Cerebellar nuclear complex (tissue), 1 donor: ENCODE results near the gene OSBPL10.

Experiments used
- DNase-seq, 2 experiments: peaks; one replicate each; lab custom pipeline; 2025; lab: John Stamatoyannopoulos, UW

Gene OSBPL10

DNA sequence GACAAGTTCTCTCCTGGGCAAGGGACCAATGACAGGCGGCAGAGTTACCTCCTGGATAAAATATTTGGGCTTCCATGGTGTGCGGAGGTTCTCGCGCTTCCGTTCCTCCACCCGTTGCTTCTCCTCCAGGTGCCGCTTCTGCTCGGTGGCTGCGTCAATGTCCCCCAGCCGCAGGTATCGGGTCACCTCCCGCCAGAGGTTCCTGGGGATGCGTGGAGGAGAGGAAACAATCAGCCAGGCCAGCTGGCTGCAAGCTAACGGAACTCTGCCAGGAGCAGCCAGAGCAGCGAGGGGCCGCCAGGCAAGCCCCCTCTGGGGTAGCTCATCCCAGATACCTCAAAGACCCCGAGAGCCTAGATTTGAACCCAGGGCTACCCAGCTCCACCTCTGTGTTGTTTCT lies 317.0 kb downstream of the OSBPL10 start:
- no peak for DNase-seq

DNA sequence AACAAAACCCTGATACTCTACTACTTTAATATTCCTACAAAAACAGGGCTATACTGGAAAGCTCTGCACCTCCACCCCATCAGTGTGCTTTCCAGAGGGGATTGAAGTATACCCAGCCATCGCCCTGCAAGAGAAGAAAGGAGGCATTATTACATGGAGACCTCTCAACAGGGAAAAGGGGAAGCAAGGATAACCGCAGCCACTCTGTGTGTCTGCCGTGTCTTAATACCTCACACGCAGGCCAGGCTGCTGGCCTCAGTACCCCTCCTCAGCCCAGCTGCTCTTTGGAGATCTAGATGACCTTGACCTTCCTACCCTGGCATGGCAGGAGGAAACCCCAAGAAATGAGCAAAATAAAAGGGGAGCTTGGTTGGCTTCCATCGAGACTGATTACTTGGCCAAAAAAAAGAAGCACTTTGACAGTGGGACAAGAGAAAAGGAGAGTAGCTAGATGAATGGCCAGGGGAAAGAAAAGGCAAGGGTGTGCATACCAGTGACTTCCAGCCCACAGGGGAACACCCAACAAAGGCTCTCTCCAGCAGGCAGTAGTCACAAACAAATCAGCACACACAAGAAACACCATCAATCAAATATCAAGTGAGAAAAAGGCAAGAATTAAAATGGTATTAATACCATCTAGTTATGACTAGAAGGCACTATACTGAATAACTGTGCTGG lies 318.9 kb downstream of the OSBPL10 start:
- no peak for DNase-seq

GRCh38 chr3:31661286-31661685 lies 319.8 kb downstream of the OSBPL10 start:
- DNase-seq: no peak

GRCh38 chr3:31659246-31659645 lies 321.8 kb downstream of the OSBPL10 start:
- no peak for DNase-seq

- no peak for DNase-seq
These were observed 326.1 kb downstream of the OSBPL10 start for GRCh38 chr3:31654998-31655397.

- no peak for DNase-seq
These were observed 327.6 kb downstream of the OSBPL10 start for GRCh38 chr3:31653464-31653863.

DNA sequence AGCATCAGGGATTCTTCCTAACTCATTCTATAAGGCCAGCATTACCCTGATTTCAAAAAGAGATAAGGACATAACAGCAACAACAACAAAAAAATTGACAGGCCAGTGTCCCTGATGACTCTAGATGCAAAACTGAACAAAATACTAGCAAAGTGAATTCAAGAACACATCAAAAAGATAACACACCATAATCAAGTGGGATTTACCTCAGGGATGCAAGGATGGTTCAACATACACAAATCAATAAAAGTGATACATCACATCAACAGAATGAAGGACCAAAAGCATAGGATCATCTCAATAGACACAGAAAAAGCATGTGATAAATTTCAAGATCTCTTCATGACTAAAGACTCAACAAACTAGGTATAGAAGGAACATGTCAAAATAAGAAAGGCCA lies 328.8 kb downstream of the OSBPL10 start:
- no peak for DNase-seq

GRCh38 chr3:31648286-31648968 lies 332.6 kb downstream of the OSBPL10 start:
- DNase-seq: no peak

- DNase-seq: no peak
These were observed 335.8 kb downstream of the OSBPL10 start for GRCh38 chr3:31645256-31645655.

- DNase-seq: no peak
These were observed 341.2 kb downstream of the OSBPL10 start for GRCh38 chr3:31639828-31640227.

DNA sequence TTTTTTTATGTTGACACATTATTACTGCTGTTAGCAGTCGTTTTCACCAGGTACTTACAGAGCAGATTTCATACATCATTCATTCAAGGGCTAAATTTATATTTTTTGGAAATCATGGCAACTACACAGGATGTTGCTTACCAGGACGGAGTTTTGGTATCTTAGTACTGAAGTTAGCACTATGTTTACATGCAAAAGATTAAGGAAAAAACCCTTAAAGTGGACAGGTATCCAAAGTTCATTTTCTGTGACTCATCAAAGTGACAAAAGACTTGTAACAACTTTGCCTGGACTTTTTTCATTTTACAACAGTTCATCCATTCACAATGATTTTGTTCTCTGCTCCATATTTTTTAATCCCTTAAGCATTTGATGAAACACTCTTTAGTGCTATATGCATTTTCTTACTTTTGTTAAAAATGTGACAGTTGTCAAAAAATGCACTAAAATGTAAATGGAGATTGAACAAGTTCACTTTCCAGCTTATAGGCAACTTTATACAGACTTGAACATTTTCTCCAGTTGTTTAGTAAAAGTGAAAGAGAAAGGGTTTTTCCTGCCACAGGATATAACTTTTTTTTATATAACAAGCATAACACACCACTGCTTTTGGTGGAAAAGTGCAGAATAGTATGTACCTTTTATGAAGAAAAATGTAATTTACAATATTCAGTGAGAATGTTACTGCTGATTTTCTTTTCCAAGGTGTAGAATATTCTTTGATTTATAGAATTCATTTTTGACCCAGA lies 344.2 kb downstream of the OSBPL10 start:
- DNase-seq: no peak

DNA sequence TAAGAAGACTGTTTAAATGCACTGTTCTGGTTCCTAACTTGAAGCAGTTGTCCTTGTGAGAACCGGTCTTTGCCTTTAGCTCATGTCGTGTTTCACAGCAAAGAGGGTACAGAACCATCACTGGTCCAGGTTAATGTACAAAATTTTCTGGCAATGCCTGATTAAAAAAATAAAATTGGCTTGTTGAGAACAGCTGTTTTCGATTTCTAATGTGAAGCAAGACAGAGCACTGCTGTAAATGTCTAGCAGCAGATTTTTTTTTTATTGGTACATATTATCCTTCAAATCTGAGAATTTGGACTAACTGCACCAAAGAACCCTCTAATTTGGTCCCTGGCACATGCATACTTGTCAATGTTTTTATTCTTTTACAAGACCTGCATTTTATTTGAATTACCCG lies 345.0 kb downstream of the OSBPL10 start:
- no peak for DNase-seq

- no peak for DNase-seq
These were observed 345.5 kb downstream of the OSBPL10 start for GRCh38 chr3:31635545-31635944.

GRCh38 chr3:31634476-31634875 lies 346.6 kb downstream of the OSBPL10 start:
- DNase-seq: no peak

GRCh38 chr3:31629054-31629453 lies 352.0 kb downstream of the OSBPL10 start:
- DNase-seq: no peak

GRCh38 chr3:31625358-31625757 lies 355.7 kb downstream of the OSBPL10 start:
- no peak for DNase-seq

- no peak for DNase-seq
These were observed 356.9 kb downstream of the OSBPL10 start for GRCh38 chr3:31624083-31624709.

DNA sequence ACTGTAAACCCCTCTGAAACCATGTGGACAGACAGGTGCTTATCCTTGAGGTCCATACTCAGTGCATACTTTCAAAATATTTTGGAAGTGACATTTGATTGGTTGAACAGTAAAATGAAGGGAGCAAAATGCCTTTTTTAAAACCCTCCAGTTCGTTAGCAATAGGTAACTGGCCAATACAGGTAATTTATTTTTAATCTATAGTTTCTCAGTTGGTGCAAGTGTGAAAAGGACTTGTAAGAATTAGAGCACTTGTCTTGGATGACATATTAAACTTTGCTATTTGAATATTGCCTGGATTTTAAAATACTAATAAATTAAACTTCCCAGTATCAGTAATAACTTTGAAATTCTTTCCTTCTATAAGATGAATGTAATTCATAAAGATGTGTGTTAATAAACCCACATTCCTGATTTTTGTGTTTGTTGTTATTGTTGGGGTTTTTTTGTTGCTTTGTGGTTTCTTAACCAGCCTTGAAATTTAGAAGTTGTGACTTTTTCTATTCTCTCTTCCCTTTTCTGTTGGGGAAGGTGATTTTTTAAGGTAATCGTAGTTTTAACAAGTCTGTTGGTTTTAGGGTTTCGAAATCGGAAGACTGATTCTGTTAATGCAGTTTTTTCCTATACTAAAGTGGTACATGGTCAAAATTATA lies 358.3 kb downstream of the OSBPL10 start:
- no peak for DNase-seq

DNA sequence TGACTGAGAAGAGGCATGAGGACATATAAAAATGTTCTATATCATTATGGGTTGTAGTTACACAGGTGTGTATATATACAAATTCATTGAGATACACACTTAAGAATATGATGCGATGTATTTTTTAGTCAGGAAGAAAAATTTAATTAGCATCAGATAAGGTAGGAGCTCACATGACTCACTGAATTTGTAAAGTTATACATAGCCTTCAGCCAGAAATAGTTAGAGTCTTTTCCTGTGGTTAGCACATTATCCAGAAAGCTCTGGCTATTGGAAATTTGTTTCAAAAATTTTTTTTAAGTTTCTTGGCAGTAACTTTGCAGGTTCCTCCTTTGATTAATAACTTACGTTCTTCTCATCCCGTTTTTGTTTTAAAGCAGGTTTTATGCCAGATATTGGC lies 359.7 kb downstream of the OSBPL10 start:
- DNase-seq: no peak

- no peak for DNase-seq
These were observed 360.4 kb downstream of the OSBPL10 start for GRCh38 chr3:31620656-31621055.

- no peak for DNase-seq
These were observed 364.4 kb downstream of the OSBPL10 start for GRCh38 chr3:31616711-31617110.
